ENCODE results near the gene SLC16A3.

DNA sequence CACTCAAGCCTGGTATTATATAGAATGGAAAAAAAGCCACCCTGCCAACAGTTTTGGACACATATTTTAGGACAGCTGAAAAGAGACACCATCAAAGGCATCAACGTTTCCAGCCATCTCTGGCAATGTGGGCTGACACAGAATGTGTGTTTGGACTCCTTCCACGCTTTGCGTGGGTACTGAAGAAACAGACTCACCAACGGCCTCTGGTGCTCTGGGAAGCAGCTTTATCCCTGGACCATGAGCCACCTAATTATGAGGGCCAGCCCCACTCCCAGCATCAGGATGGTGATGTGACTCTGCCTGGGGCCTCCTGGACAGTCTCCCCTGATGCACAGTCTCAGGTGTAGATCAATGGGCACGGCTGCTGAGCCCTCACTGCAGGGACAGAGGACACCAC, 44.1 kb upstream of the SLC16A3 start:
- TF ChIP-seq, protein P1, sequence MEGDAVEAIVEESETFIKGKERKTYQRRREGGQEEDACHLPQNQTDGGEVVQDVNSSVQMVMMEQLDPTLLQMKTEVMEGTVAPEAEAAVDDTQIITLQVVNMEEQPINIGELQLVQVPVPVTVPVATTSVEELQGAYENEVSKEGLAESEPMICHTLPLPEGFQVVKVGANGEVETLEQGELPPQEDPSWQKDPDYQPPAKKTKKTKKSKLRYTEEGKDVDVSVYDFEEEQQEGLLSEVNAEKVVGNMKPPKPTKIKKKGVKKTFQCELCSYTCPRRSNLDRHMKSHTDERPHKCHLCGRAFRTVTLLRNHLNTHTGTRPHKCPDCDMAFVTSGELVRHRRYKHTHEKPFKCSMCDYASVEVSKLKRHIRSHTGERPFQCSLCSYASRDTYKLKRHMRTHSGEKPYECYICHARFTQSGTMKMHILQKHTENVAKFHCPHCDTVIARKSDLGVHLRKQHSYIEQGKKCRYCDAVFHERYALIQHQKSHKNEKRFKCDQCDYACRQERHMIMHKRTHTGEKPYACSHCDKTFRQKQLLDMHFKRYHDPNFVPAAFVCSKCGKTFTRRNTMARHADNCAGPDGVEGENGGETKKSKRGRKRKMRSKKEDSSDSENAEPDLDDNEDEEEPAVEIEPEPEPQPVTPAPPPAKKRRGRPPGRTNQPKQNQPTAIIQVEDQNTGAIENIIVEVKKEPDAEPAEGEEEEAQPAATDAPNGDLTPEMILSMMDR (IDR thresholded peaks at IDR 0.05; ENCODE audit: extremely low read depth in 1 of 2, insufficient read depth in 1 of 2, low read depth in 1 of 2, low read length in 2 of 2) = no peak
- TF ChIP-seq POLR2AphosphoS5 (IDR thresholded peaks at IDR 0.05; ENCODE audit: insufficient read depth, low read depth, low read length) = no peak
